ENCODE data around the gene KIAA0040.

KIAA0040 gene

GRCh38 chr1:175192630-175193526 lies at the start of gene KIAA0040:
KIAA0040 (minus strand) TSS chr1:175192776; CDS start chr1:175161013, 31,763 bp downstream.
- DNase-seq: peak; percentile 88

GRCh38 chr1:175237389-175237788 lies 44.8 kb upstream of the KIAA0040 start:
- DNase-seq: no peak

GRCh38 chr1:175234639-175235038 lies 42.1 kb upstream of the KIAA0040 start:
- DNase-seq: no peak

GRCh38 chr1:175232335-175232734 lies 39.8 kb upstream of the KIAA0040 start:
- DNase-seq: no peak

GRCh38 chr1:175225805-175226129 lies 33.2 kb upstream of the KIAA0040 start:
- no peak for DNase-seq

GRCh38 chr1:175222296-175222938 lies 29.8 kb upstream of the KIAA0040 start:
- DNase-seq: no peak

GRCh38 chr1:175221557-175222175 lies 29.1 kb upstream of the KIAA0040 start:
- no peak for DNase-seq

- DNase-seq: no peak
These were observed 28.4 kb upstream of the KIAA0040 start for GRCh38 chr1:175220853-175221556.

GRCh38 chr1:175219774-175220173 lies 27.2 kb upstream of the KIAA0040 start:
- no peak for DNase-seq

GRCh38 chr1:175218786-175219434 lies 26.3 kb upstream of the KIAA0040 start:
- DNase-seq: no peak

- DNase-seq: no peak
These were observed 25.4 kb upstream of the KIAA0040 start for GRCh38 chr1:175217721-175218531.

- no peak for DNase-seq
These were observed 23.9 kb upstream of the KIAA0040 start for GRCh38 chr1:175216444-175216843.

- DNase-seq: no peak
These were observed 19.1 kb upstream of the KIAA0040 start for GRCh38 chr1:175211656-175212055.

GRCh38 chr1:175210744-175211143 lies 18.2 kb upstream of the KIAA0040 start:
- DNase-seq: no peak

- no peak for DNase-seq
These were observed 16.9 kb upstream of the KIAA0040 start for GRCh38 chr1:175209493-175209921.

- peak; percentile 28 for DNase-seq
These were observed 16.4 kb upstream of the KIAA0040 start for GRCh38 chr1:175208773-175209492.

GRCh38 chr1:175207971-175208370 lies 15.4 kb upstream of the KIAA0040 start:
- peak; percentile 98 for DNase-seq

- DNase-seq: peak; percentile 22
These were observed 14.1 kb upstream of the KIAA0040 start for GRCh38 chr1:175206687-175207086.

- no peak for DNase-seq
These were observed 11.8 kb upstream of the KIAA0040 start for GRCh38 chr1:175204330-175204729.

GRCh38 chr1:175203570-175204068 lies 11.0 kb upstream of the KIAA0040 start:
- no peak for DNase-seq
